ENCODE results near the gene CPTP.
"Not testable (repeated sequence)": the region's sequence is repeated elsewhere in the genome, so short reads cannot be mapped to it uniquely, and the experiment has no call there.

The CPTP gene

DNA sequence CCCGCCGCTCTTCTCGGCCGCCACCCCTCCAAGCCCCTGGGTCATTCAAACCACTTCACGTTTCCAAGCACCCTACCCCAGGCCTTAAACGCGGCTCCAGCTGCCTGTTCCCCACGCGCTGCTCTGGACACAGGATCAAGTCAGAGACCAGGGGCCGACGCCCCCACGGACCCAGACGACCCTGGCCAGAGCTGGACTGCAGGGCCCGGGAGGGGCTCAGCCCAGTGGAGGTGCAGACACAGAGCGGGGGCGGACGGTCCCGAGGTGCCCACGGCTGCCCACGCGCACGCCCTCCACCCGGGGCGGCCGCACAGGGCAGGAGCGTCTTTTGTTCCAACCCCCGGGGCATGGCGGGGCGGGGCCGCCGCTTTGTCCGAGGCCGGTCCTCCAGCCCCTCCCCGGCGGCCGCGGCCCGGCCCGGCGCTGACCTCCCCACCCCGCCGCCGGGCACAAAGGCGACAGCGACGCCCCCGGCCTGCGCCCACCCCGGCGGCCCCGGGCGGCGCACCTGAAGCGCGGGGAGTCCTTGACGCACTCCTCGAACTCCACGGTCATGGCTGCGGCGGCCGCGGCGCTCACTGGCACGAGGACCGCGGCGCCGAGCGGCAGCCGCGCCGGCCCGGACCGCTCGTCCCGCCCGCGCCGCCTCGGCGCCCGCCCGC, 17.2 kb upstream of the CPTP start:
- no peak for DNase-seq

DNA sequence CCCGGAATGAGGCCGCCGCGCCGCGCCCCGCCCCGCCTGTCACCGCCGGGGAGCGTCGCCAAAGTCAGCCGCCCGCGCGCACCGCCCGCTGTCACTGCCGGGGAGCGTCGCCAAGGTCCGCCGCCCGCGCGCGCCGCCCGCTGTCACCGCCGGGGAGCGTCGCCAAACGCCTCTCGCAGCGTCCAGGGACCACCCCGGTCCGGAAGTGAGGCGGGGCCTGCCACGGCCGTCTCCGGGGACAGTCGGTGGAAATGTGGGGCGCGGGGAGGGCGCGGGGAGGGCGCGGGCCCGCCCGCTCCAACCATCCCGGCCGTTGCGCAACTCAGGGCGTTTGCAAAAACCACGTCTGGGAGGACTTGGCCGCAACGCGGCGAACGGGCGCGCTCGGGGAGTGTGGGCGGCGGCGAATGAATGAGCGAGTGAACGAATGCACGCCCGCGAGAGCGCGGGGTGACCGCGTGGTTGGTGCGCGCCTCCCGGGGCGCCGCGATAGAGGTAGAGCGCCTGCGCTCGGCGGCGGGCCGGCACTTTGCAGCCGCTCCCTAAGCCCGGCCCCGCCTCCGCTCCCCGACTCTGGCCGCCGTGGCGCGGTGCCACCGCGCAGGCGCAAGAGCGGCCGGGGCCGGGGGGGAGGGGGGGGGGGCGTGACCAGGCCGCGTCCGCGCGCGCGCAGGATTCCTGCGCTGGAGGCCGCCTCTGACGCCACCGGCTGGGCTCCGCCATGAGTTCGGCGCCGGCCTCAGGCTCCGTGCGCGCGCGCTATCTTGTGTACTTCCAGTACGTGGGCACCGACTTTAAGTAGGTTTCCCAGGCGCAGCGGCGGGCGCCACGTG, 16.5 kb upstream of the CPTP start, which contains the start of the genes ACAP3 and PUSL1:
ACAP3 (minus strand) TSS at position 8 of the 833 bp plus-strand sequence. CDS start 115 bp downstream, outside the sequence.
PUSL1 (plus strand) TSS at position 675 of the 833 bp plus-strand sequence; CDS start at position 722, 47 bp downstream.
- peak; percentile 89 for DNase-seq

DNA sequence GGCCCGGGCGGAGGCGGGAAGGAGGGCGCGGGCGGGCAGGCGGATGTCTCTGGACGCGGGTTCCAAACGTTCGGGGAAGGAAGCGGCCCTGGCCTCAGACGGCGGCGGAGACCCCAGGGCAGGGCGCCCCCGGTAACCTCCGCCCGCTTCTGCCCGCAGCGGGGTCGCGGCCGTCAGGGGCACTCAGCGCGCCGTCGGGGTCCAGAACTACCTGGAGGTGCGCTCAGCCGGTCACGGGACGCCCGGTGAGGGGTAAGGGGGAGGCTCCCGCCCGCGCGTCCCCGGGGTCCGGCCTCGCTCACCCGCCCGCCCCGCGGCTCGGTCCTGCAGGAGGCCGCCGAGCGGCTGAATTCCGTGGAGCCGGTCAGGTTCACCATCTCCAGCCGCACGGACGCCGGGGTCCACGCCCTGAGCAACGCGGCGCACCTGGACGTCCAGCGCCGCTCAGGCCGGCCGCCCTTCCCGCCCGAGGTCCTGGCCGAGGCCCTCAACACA, 15.8 kb upstream of the CPTP start:
- DNase-seq, result no peak

DNA sequence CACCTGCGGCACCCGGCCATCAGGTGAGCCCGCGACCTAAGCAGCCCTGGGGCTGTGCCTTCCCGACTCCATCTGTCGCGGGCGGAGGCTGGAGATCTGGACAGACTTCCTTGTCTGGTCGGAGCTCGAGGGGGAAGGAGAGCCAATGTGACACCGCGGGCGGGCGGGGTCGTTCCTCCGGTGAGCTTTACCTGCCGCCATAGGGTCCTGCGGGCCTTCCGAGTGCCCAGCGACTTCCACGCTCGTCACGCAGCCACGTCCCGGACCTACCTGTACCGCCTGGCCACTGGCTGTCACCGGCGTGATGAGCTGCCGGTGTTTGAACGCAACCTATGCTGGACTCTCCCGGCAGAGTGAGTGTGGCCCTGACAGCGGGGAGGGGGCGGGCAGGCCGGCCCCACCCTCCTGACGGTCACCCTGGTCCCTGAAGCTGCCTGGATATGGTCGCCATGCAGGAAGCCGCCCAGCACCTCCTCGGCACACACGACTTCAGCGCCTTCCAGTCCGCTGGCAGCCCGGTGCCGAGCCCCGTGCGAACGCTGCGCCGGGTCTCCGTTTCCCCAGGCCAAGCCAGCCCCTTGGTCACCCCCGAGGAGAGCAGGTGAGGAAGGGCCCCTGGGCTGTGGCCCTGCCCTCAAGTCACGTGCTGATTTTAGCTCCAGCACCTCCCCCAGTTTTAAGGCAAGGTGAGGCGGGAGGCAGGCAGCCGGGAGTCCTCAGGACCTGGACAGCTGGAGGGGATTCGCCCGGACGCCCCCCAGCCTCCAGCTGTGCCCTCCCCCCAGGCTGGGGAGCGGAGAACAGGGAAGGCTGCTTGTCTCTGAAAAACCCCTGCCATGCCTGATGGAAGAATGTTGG, 15.1 kb upstream of the CPTP start:
- DNase-seq, result peak; percentile 37

DNA sequence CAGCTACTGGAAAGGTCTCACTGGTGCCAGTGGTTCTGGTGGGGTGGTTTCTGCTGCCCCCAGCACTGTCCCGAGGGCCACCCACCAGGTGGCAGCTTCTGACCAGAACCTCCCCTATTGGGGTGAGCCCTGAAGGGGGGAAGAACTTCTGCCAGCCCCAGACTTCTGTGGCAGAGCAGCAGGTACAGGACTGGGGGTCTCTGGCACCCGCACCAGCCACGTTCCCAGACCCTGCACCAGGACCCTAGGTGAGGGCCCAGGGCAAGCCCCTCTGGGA, 14.6 kb upstream of the CPTP start:
- DNase-seq, result no peak

DNA sequence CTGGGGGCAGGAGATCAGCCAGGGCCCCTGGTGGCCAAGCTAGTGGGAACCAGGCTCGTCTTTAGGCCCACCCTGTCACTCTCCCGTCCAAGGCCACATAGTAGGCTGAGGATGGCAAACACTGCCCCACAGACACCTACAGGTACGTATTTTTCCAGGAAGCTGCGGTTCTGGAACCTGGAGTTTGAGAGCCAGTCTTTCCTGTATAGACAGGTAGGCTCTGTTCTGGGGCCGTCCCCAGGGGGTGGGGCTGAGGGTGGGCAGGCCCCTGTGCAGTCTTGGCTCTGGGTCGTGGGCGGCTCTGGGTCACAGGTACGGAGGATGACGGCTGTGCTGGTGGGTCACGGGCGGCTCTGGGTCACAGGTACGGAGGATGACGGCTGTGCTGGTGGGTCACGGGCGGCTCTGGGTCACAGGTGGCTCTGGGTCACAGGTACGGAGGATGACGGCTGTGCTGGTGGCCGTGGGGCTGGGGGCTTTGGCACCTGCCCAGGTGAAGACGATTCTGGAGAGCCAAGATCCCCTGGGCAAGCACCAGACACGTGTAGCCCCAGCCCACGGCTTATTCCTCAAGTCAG, 14.0 kb upstream of the CPTP start:
- no peak for DNase-seq

DNA sequence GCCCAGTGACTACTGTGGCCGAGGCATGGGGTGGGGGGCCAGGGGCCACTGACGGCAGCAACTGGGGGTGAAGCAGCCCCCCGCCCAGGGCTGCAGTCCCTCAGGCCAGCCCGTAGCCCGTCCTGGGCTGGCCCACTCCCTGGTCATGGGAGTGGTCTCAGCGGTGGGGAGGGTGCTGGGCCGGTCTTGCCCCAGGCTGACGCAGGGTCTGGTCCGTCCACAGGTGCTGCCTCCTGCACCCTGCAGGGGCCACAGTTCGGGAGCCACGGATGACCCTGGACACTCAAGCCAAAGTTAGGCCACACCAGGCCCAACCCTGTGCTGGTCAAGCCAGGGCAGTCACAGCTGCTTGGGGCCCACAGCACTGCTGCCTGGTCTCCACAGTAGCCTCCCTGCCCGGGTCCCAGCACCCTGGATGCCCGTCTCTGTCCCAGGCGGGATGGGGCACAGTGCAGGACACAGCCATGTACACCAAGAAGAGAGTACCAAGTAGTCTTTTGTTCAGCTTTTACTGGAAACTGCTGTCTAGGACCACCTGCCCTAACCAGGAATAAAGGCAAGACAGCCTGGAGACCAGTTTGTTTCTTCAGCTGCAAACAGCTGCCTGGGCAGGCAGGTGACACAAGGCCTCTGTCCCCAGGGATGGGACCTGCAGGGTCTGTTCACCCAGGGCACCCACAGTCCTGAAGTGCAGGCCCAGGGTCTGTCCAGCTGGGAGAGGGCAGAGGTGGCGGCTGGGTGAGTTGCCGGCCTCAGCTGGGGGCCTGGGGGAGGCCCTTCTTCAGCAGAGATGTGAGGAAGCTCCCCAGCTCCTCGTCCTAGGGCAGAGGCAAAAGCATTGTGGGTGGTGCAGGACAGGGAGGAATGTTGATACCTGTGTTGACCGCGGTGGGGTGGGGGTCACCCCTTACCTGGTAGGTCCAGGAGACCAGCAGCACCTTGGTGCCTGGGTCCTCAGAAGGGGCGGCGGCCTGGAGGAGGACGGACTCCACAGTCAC, 13.2 kb upstream of the CPTP start:
- no peak for DNase-seq

DNA sequence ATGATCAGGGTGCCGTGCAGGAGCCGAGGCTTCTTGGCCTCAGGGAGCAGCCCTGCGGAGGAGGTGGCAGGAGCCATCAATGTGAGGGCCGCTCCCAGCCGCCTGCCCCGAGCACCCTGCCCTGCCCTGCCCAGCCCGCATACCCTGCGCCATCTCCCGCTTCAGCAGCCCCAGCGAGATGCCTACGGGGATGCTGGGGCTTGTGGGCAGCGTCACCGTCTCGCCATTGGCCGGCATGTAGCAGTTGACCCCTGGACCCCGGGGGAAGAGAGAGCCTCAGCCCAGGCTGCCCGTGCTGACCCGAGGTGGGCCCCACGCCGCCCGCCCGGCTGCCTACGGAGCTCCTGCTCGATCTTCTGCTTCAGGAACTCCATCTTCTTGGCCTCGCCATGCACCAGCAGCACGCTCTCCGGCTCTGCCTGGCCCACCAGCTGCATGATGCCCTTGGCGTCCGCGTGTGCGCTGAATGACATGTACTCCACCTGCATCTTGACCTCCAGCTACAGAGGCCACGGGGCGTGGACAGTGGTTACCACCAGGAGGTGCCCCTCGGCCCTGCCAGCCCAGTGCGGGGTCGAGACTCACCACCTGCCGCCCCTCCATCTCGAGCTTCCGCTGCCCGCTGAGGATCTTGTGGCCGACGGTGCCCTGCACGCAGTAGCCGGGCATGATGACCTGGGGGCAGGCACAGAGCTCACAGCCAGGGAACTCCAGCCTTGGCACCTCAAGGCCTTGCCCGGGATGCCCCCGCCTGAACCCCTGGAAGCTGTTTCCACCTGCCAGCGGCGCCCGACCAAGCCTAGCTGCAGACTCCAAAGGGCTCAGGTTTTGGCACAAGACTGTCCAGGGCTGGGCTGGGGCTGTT, 11.9 kb upstream of the CPTP start:
- no peak for DNase-seq

DNA sequence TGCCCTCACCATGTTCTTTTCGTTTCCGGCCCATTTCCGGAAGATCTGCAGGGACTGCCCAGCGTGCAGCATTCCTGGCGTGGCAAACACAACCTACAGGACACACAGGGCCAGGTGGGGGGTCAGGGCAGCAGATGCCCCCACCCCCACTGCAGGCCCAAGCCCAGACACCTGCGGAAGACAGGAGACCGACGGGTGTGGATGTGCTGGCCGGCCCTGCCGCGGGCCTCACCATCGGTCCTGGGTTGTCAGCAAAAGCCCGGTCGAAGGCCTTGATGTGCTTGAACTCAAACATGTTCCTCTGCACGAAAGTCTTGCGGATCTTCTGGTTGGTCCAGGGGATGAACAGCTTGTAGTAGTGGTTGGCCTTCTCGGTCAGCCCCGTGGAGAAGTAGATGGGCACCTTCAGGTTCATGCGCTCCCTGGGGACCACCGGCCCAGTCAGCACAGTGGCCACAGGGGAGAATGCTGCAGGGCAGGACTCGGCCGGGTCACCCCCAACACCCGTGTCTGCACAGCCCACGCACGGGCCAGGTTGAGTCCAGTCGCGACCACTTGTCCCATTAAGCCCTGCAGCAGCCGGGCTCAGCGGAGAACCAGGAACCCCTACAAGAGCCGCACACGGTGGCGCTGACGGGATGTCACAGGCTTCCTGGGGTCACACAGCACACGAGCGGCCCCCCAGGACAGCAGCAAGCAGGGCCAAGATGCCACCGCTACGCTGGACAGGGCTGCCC, 10.9 kb upstream of the CPTP start:
- no peak for DNase-seq

DNA sequence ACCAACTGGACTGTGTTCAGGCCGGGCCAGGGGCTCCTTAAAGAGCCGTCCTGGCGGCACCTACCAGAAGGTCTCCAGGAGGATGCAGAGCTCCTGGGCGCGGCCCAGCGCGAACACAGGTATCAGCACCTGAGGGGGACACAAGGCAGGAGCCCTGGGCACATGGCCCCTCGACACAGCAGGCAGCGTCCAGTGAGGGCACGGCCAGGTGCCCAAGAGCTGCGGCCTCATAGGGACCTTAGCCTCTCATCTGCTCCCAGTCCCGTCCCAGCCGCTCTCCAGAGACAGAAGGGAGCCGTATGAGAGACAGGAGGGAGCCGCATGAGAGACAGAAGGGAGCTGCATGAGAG, 10.4 kb upstream of the CPTP start:
- no peak for DNase-seq

DNA sequence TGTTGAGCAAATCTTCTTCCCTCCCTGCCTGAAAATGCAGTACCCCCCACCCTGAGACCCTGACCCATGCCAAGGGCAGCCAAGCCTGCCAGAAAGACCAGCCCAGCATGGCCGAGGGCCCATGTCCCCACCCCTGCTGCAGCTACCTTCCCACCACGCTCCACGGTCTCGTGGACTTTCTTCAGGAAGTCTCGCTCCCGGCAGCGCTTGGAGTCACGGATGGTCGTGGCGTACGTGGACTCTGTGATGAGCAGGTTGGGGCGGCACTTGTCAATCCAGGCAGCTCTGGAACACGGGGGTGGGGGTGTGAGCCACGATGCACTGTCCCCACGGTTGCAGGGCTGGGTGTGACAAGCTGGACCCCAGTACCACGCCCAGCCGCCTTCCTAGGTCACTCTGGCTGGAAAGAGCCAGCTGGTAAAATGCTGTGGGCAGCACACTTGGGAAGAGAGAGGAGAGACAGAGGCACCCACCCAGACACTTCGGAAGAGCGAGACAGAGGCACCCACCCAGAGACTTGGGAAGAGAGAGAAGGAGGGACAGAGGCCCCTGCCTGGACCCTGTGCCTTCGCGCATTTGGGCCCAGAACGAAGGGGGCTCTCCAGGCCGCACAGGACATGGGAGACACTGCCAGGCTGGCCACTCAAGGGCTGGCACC, 9.8 kb upstream of the CPTP start:
- DNase-seq, result no peak

DNA sequence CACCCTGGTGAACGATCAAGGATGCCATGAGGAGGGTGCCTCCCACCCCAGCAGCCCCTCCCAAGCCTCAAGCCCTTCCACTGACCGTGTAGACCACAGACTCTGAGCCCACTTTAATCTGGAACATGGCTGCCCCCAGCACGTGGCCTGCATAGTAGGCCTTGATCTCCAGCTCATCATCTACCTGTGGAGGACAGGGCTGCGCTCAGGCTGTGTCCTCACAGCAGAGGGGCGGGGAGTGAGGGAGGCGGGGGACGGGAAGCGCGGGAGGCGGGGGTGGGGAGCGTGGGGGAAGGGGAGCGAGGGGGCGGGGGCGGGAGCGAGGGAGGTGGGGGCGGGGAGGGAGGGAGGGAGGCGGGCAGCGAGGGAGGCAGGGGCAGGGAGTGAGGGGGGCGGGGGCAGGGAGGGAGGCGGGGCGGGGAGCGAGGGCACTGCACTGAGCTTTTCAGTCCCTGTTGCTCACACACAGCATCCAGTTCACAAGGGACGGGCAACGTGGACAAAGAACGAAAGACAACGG, 9.1 kb upstream of the CPTP start:
- DNase-seq, result no peak

DNA sequence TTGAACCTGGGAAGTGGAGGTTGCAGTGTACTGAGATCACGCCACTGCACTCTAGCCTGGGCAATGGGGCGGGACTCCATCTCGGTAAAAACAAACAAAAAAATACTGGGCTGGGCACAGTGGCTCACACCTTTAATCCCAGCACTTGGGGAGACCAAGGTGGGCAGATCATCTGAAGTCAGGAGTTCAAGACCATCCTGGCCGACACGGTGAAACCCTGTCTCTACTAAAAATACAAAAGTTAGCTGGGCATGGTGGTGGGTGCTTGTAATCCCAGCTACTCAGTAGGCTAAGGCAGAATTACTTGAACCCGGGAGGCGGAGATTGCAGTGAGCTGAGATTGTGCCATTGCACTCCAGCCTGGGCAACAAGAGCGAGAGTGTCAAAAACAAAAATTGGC, 8.4 kb upstream of the CPTP start:
- not testable (repeated sequence) for DNase-seq

DNA sequence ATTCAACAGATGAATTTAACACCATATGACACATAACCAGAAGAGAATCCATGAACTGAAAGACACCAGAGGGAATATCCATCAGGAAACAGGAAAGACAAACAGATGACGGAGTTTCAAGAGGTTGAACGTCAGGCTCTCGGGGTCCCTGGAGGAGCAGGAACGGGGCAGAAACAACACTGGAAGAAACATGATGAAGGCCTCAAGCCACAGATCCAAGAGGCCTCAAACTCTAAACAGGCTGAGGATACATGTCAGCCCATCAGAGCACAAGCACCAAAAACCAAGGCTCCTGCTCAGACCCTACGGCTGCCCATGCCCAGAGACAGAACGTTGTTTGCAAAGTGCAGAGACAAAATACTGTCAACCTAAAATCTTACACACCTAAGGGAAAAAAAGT, 7.2 kb upstream of the CPTP start:
- no peak for DNase-seq

DNA sequence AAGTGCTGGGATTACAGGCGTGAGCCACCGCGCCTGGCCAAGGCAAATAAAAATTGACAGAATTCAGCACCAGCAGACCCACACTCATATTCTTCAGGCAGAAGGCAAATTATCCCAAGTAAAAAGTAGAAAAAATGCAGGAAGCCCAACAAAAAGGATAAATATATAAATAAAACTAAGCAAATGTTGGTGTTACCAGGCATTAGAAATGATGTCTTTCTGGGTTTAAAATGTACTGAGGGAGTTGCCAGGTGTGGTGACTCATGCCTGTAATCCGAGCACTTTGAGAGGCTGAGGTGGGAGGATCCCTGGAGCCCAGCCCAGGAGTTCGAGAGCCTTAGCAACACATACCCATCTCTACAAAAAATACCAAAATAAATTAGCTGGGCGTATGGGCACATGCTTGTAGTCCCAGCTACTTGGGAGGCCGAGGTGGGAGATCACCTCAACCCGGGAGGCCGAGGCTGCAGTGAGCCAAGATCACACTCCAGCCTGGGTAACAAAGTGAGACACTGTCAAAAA, 6.4 kb upstream of the CPTP start:
- peak; percentile 84 for DNase-seq

DNA sequence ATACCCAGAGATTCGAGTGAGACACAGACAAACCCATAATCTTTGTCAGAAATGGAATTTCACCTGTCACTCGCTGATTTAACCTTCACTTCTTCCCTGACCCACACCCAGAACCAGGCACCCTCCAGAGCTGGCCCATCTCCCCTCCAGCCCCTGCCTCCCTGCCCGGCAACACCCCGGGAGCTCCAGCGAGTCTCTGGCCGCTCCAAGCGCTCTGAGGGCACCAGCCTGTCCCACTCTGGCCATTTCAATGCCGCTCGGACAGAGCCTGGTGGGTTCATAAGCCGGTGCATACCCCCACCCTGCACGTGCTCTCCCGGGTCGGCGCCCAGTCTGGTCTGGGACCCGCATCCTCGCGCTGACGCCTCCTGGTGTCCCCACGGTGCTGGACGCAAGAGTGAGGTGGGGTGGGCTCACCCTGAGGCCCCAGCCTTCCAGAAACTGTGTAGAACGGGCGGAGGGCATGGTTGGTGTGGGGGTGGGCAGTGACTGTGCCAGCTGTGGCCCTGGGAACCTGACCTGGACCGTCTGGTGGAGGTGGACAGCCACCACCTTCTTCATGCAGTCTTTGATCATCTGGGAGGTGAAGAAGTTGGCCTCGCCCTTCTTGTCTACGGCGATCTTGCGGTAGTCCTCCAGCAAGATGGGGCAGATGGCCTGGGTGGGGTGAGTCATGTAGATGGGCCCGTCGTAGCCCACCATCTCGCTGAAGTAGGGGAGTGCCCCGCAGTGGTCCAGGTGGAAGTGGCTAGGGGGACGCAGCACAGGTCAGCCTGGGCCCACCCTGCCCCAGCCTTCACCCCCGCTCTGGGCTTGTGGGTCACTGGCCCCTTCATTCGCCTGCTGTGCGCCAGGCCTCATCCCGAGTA, 5.6 kb upstream of the CPTP start:
- DNase-seq, result no peak

DNA sequence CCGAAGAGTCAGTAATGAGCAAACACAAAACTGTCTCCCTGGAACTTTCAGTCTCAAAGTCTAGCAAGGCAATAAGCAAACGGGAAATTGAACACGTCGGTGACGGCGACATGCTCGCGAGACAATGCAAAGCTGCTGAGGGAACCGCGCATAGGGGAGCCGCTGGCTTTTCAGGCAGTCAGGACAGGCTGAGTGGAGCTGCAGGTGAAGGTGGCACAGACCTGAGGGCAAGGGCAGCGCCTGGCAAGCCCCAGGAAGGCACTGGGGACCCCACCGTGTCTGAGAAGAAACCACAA, 5.0 kb upstream of the CPTP start:
- no peak for DNase-seq
